Adrenal gland (tissue), 12 donors: Measurements from ENCODE around the gene POLR3F. TPM values are rescaled to one million over a fixed set of nuclear protein-coding genes. Genes with fewer than 3 reads are reported as not detected.

Source experiments
- DNase-seq, 7 donors: peaks; one replicate each; pipeline ENCODE4 v3.0.0-alpha.2; 2019 to 2020
- H3K27ac ChIP-seq, 5 donors: fragments of 200-600 bp; sonication (generic) in 4 of 5; 1 replicate in 3 of 5; 2 replicates in 2 of 5; pipeline versions ENCODE4 v1.5.1 to v1.8.0; 2016 to 2020; ENCODE audit warnings: mild to moderate bottlenecking in 1 of 5
- H3K27me3 ChIP-seq: fragments of 200-600 bp; 2 replicates; pipeline ENCODE4 v1.8.0; 2021
- H3K36me3 ChIP-seq, 2 donors: fragments of 200-600 bp; replicated peaks in 1 of 2; 1 replicate in 1 of 2; 2 replicates in 1 of 2; pipeline versions ENCODE4 v1.5.1 to v1.8.0; 2018 to 2022
- H3K4me1 ChIP-seq, 2 donors: fragments of 200-600 bp; replicated peaks in 1 of 2; 1 replicate in 1 of 2; 2 replicates in 1 of 2; pipeline versions ENCODE4 v1.5.1 to v1.8.0; 2018 to 2021
- H3K4me3 ChIP-seq, 4 donors: fragments of 200-600 bp; sonication (generic) in 3 of 4; one replicate each; pipeline ENCODE4 v1.5.1; 2016 to 2018
- H3K9me3 ChIP-seq, 3 donors: fragments of 200-600 bp; sonication (generic) in 1 of 3; replicated peaks in 1 of 3; 1 replicate in 2 of 3; 2 replicates in 1 of 3; pipeline versions ENCODE4 v1.5.1 to v1.8.0; 2016 to 2021
- CTCF ChIP-seq, 6 experiments: fragments of 450-650 bp in 4 of 6; fragments of 200-600 bp in 2 of 6; sonication (generic) in 1 of 6; IDR thresholded peaks; 1 replicate in 5 of 6; 2 replicates in 1 of 6; pipeline versions ENCODE4 v1.5.1 to v1.8.0; 2016 to 2021; ENCODE audit warnings: antibody characterized with exemption in 6 of 6, mild to moderate bottlenecking in 2 of 6, moderate library complexity in 1 of 6
- POLR2A ChIP-seq, 2 donors: fragments of 450-650 bp; IDR thresholded peaks; one replicate each; pipeline ENCODE4 v1.6.1; 2017; ENCODE audit warnings: antibody characterized with exemption in 2 of 2, mild to moderate bottlenecking in 2 of 2, moderate library complexity in 1 of 2
- WGBS, 4 donors: extraction: QIAGEN DNeasy Blood & Tissue Kit in 2 of 4; methylation state at CpG; one replicate each; pipeline versions ENCODE4 v1.1.5 to v1.1.7; 2013 to 2017; 5-methylcytosine and 5-hydroxymethylcytosine counted together
- intact Hi-C, 2 donors: fragments of 100-400 bp; cut with DNase I; formaldehyde crosslinking; loops; one replicate each; pipeline versions ENCODE4 v1.14.1 to v1.15.0; 2022 to 2023
- microRNA counts, 2 donors: library from miRNA; unstranded; fragments of <30 nt; microRNA quantifications; one replicate each; lab custom pipeline; 2016
- microRNA-seq, 3 donors: library from miRNA; unstranded; fragments of <30 nt; microRNA quantifications; one replicate each; pipeline ENCODE4, GENCODE V29; 2017 to 2020
- polyA plus RNA-seq, 3 donors: library from polyadenylated mRNA; stranded (reverse); fragments of 200-250 nt in 2 of 3; fragments of 350-450 nt in 1 of 3; fragmentation: Illumina TruSeq in 1 of 3; extraction: RNeasy Lipid Tissue Mini Kit (QIAGEN cat#74804) in 1 of 3; gene quantifications; one replicate each; pipeline ENCODE4 v1.2.3, GENCODE V29; 2013 to 2014
- small RNA-seq, 2 donors: library from RNA; depleted of rRNA; stranded (forward); fragments of <200 nt; gene quantifications; one replicate each; pipeline ENCODE3, GENCODE V24; 2016
- total RNA-seq, 9 donors: library from RNA; depleted of rRNA in 4 of 9; stranded (reverse); fragments of >200 nt in 4 of 9; fragments of 120-200 nt in 1 of 9; fragmentation: NEBNext Ultra II Directional in 1 of 9; extraction: Animal tissue kit (Norgen Biotek cat#: 25700) in 1 of 9; gene quantifications; one replicate each; pipeline versions ENCODE4 v1.1.0 to v1.2.4, GENCODE V29; 2013 to 2023
- donor health status: healthy with polysubstance abuse.
- donor health status: Bipolar disorder and iron deficiency.
- donor health status: DM: yes; HTN: yes; CAD: no.
- donor health status: DM: no; HTN: no; CAD: no.
- donor health status: DM: no; HTN: no; CAD: no.
- donor health status: DM: yes; HTN: yes; CAD: no.

Gene POLR3F
- total and polyA plus RNA-seq, 12 donors, result 4.4 to 26.3 (median 9.5) TPM

- 85 to 94% (median 89%) methylated on average over 6 of the region's 6 CpGs for WGBS, 4 donors
- TF ChIP-seq CTCF (IDR thresholded peaks at IDR 0.05) (no peak), POLR2A (IDR thresholded peaks at IDR 0.05) (no peak)
- DNase-seq, result no peak
- Histone ChIP-seq H3K9me3 (no peaks in the 10 kb centered on the region), H3K4me3 (no peak overlapping the region), H3K27me3 (no peaks in the 10 kb centered on the region), H3K27ac (no peak overlapping the region), H3K36me3 (peaks cover 0 to 90% of the 10 kb centered on the region in 2 donors), H3K4me1 (no peaks in the 10 kb centered on the region)
- intact Hi-C loops, result no loop called here
Measured at GRCh38 chr20:18532626-18533025, 65.4 kb downstream of the POLR3F start.

GRCh38 chr20:18533491-18533890 is 66.3 kb downstream of the POLR3F start:
- H3K27me3 ChIP-seq, result no peaks in the 10 kb centered on the region
- DNase-seq, result no peak
- TF ChIP-seq CTCF (IDR thresholded peaks at IDR 0.05) (no peak), POLR2A (IDR thresholded peaks at IDR 0.05) (no peak)
- intact Hi-C loops, result no loop called here
- peaks cover 0 to 86% of the 10 kb centered on the region in 2 donors for H3K36me3 ChIP-seq
- no peaks in the 10 kb centered on the region for H3K4me1 ChIP-seq
- no peaks in the 10 kb centered on the region for H3K9me3 ChIP-seq
- 30 to 53% (median 38%) methylated on average over 1 of the region's 1 CpG for WGBS, 4 donors
- H3K27ac ChIP-seq, result no peak overlapping the region
- no peak overlapping the region for H3K4me3 ChIP-seq

GRCh38 chr20:18533978-18534644 is 66.9 kb downstream of the POLR3F start:
- H3K4me3 ChIP-seq, result no peak overlapping the region
- no peaks in the 10 kb centered on the region for H3K4me1 ChIP-seq
- 81 to 92% (median 82%) methylated on average over 6 of the region's 6 CpGs for WGBS, 4 donors
- H3K27ac ChIP-seq, result no peak overlapping the region
- H3K27me3 ChIP-seq, result no peaks in the 10 kb centered on the region
- TF ChIP-seq POLR2A (IDR thresholded peaks at IDR 0.05) (no peak), CTCF (IDR thresholded peaks at IDR 0.05) (no peak)
- intact Hi-C loops, result no loop called here
- H3K36me3 ChIP-seq, result peaks cover 0 to 80% of the 10 kb centered on the region in 2 donors
- DNase-seq, result no peak
- H3K9me3 ChIP-seq, result no peaks in the 10 kb centered on the region

MicroRNAs encoded within 50 kb of the gene (microRNA counts, 767-probe panel; counts per million panel counts)
- 0 counts per million in 2 donors for microRNA hsa-miR-3192 (lab: Ali Mortazavi, UCI)

Small RNA genes within 50 kb of the gene (microRNA-seq; reads per million reads assigned to microRNA genes)
- 0.45 to 1.1 (median 0.85) reads per million in 3 donors for gene MIR3192

Small RNA genes within 50 kb of the gene (small RNA-seq; reads per million reads assigned to genes)
- 0 to 0.08 reads per million in 2 donors for gene MIR3192
- 0 reads per million in 2 donors for gene RNA5SP476

Other genes with a start within 250 kb of the POLR3F start
- gene ZNF133, start 178.9 kb upstream of the POLR3F start, total RNA-seq, result 10 to 100 TPM in 8 of 9 donors, 1 to 10 TPM in 1; 7.1 to 27.9 (median 12.4) TPM
- 10 to 100 TPM in 2 of 3 donors, 1 to 10 TPM in 1; 8.0 to 54.9 (median 53.8) TPM for gene ZNF133, start 178.9 kb upstream of the POLR3F start, polyA plus RNA-seq
- 1 to 10 TPM; 1.3 to 4.0 (median 2.2) TPM for gene DZANK1, start 360 bp upstream of the POLR3F start, total RNA-seq
- gene DZANK1, start 360 bp upstream of the POLR3F start, polyA plus RNA-seq, result 1 to 10 TPM; 3.8 to 5.7 (median 4.6) TPM
- gene RBBP9, start 29.8 kb downstream of the POLR3F start, total RNA-seq, result 10 to 100 TPM; 22.8 to 45.7 (median 27.9) TPM
- 10 to 100 TPM in 1 of 3 donors, 1 to 10 TPM in 2; 5.3 to 46.3 (median 5.6) TPM for gene RBBP9, start 29.8 kb downstream of the POLR3F start, polyA plus RNA-seq
- 100 to 1,000 TPM in 1 of 9 donors, 10 to 100 TPM in 8; 63.4 to 241 (median 77.1) TPM for gene SEC23B, start 40.5 kb downstream of the POLR3F start, total RNA-seq
- gene SEC23B, start 40.5 kb downstream of the POLR3F start, polyA plus RNA-seq, result 100 to 1,000 TPM in 1 of 3 donors, 1 to 10 TPM in 2; 7.1 to 189 (median 8.5) TPM
- 100 to 1,000 TPM in 8 of 9 donors, 10 to 100 TPM in 1; 88.6 to 337 (median 121) TPM for gene SMIM26, start 100.0 kb downstream of the POLR3F start, total RNA-seq
- 100 to 1,000 TPM; 123 to 242 (median 199) TPM for gene SMIM26, start 100.0 kb downstream of the POLR3F start, polyA plus RNA-seq
- gene DTD1, start 120.7 kb downstream of the POLR3F start, total RNA-seq, result 10 to 100 TPM; 19.0 to 37.0 (median 33.4) TPM
- 10 to 100 TPM in 2 of 3 donors, 1 to 10 TPM in 1; 9.5 to 38.9 (median 13.9) TPM for gene DTD1, start 120.7 kb downstream of the POLR3F start, polyA plus RNA-seq